ENCODE results near the gene CEP76.
A peak's percentile ranks its signal among the peaks of the same experiment; 100 is the strongest.

The CEP76 gene

DNA sequence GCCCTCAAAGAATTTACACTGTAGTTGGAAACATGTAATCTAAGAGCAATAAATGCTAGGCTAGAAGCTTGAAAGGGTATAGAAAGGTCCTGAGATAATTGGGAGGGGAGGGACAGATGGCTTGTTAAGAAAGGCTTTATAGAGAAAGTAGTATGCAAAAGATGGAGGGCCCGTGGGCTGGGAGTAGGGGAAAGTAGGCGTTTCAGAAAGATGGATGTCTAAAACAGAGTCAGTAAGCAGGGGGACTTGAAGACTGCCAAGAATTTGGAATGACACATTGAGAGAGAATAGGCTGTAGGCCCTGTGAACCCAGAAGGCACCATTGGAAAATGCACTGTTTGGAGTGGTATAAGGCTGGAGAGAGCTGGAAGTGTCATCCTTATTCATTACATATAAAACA, 1.1 kb upstream of the CEP76 start:
- DNase-seq (ENCODE audit: low spot score), result no peak

DNA sequence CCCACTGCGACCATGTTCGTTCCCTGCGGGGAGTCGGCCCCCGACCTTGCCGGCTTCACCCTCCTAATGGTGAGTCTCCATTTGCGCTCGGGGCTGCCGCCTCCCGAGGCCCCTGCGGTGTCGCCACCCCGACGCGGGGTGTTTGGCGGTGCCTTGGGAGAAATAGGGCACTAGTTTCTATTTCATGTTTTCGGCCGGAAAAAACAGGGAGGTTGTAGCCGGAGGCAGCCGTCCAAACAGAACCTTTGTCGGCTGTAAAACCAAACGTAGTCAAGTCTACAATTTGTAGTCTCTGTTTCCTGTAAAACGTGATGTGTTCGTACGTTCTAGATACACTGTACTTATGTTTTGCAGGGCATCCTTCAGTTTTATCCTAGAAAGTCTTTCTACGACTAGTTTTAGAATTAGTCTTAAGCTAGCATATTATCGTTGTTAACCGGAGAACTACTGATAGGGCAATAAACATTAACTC, 609 bp upstream of the CEP76 start:
- DNase-seq (ENCODE audit: low spot score), result no peak

DNA sequence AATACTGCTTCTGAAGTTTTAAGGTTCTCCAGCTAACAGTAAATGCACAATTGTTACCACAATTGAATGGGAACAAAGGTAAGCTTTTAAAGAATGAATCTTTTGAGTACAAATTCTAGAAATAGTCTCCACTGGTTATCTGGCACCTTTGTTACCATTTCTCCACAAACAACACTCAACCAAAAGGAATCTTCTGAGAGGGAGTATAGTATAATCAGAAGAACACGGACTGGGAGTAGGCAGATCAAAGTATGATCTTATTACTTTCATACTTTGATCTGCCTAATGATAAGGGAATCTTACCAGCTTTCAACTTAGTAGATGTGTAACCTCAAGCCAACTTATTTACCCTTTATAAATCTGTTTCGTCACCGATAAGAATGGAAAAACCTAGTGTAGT, 1.4 kb downstream of the CEP76 start:
- no peak for DNase-seq (ENCODE audit: low spot score)

DNA sequence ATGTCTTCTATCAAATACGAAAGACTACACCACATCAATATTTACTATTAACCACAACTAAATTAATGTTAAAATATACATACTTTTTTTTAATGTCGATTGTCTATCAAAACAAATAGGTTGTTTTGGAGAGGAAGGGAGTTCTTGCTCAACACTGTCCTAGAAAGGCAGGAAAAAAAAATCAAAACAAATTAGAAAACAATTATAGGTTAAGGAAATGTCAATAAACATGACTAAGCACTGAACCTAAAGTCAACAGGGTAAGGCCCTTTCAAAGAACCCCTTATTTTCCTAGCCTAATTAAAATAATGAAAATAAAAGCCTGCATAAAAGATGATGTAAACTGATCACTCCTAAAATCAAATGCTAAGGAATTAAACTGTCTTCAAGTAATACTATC, 2.8 kb downstream of the CEP76 start:
- DNase-seq (ENCODE audit: low spot score), result no peak

- DNase-seq (ENCODE audit: low spot score), result no peak
Measured at GRCh38 chr18:12694032-12694431, 8.5 kb downstream of the CEP76 start.

- DNase-seq (ENCODE audit: low spot score), result no peak
Measured at GRCh38 chr18:12692206-12692605, 10.3 kb downstream of the CEP76 start.

DNA sequence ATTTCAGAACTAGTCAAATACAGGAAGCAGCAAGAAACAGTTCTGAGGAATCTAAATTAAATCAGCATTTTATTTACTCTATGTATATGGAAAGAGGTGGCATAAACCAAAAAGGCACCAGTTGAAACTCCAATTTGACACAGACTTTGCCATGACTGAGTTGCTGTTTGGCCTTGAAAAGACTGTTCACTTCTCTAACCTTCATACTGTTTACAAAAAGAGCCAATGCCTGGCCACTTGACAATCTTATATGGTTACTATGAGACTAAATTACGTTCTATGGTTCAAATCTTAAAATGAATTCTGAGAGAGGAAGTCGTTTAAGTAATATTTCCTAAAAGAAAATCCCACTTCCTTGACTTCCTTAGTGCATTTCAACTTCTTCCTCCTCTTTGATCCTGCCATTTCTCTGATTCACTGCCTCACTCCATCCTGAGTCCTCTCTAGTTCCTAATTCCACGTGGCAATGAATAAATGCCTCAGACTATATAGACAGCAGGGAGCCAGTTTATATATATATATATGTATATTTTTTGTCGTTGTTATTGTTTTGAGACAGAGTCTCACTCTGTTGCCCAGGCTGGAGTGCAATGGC, 13.2 kb downstream of the CEP76 start:
- DNase-seq (ENCODE audit: low spot score), result no peak

GRCh38 chr18:12686100-12686499, 16.4 kb downstream of the CEP76 start:
- DNase-seq (ENCODE audit: low spot score), result no peak

- DNase-seq (ENCODE audit: low spot score), result peak; percentile 72
Measured at GRCh38 chr18:12679183-12679786, 23.2 kb downstream of the CEP76 start.

GRCh38 chr18:12668041-12668440, 34.5 kb downstream of the CEP76 start:
- no peak for DNase-seq (ENCODE audit: low spot score)

DNA sequence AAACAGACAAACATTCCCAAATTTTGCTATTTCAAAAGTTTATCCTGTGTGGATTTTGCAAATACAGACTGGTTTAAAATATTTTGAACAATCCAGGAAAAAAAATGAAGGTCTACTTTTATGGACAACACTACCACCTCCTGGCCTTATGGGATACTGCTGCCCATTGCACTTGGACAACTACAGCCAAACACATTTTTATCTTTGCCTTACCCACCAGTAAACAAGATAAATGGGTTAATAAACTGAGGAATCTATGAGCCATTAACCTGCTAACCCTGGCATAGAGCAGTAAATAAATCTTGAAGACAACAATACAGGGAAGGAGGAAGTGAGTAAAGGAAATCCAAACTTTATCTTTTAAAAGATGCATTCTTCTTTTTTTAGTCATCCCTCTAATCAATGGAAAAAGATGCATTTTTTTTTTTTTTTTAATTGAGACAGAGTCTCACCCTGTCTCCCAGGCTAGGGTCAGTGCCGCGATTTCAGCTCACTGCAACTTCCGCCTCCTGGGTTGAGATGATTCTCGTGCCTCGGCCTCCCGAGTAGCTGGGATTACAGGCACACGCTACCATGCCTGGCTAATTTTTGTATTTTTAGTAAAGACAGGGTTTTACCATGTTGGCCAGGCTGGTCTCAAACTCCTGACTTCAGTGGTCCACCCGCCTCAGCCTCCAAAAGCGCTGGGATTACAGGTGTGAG, 42.5 kb downstream of the CEP76 start:
- DNase-seq (ENCODE audit: low spot score), result peak; percentile 71

GRCh38 chr18:12658426-12659138, 43.9 kb downstream of the CEP76 start:
- DNase-seq (ENCODE audit: low spot score), result peak; percentile 37

DNA sequence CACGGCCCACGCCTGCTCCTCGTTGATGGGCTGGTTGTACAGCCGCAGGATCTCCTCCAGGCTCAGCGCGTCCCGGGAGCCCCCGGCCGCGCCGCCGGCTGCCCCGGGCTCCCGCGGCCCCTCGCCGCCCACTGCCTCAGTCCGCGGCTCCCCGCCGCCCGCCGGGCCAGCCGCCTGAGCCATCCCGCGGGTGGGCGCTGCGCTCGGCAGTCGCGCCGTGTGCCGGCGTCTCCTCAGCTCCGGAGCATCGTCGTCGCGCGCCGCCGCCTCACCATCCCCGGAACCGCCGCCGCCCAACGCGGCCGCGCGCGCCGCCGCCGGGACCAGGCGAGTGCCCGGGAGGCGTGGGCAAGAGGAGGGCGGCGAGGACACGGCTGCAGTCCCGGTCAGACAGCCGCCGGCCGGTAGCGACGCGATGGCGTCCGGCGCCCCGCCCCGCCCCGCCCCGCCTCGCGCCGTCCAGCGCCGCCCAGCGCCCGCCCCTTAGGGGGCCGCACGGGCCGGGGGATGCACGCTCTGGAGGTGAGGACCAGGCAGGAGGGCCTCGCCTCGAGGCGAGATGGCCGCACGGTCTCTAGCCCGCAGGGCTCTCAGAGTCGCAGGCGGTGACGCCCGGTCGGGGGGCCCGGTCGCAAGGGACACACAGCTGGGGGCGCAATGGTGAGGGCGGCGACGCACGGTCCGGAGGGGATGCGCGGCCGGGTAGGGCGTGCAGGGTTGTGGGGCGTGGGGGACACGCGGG, 44.7 kb downstream of the CEP76 start, which contains the start of gene SPIRE1:
Gene SPIRE1 (minus strand): TSS at position 424 of the 742 bp plus-strand sequence. CDS start 241 bp downstream, at position 183.
- DNase-seq (ENCODE audit: low spot score), result peak; percentile 88

DNA sequence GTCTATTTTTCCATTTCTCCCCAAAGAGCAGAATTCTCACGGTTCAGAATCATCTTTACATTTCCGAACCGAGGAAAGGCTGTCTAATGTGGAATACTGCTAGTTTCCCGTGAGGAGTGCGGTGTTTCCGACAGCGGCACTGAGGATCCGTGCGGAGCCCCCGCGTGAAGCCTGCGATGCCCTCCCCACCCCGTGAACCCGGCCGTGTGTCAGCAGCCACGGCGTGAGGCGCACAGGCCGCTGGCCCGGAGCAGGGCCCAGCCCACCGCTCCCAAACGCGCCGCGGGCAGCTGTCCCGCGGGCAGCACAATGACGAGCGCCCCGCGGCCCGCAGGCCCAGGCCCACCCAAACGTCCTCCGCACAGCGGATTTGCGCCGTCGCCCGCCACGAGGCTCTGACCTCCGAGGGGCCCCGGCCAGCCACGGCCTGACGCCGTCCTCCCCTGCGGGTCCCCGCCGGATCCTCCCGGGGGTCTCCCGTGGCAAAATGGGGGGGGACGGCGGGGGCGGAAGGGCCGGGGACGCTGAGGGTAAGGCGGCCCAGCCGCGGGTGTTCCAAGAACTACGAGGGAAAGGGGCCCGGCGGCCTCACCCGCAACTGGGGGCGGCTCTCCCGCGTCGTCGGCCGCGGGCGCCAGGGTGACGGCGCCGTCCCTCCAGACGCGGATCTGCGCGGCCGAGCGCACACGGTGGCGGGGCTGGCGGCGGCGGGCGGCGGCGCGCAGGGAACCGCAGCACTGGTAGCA, 45.4 kb downstream of the CEP76 start:
- DNase-seq (ENCODE audit: low spot score), result peak; percentile 57

DNA sequence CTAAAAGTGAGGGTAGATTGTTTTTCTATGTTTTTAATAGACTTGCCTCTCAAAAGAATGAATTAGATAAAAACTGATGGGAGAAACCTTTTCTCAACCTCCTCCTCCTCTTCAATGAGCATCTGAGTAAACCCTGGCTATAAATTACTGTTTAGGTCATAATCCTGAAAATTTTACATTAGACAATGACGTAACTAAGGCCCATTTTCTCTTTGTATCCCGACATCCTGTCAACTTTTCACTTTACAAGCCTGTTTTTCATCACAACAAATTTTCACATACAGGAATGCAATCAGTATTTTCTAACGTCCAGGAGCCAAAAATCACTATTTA, 46.0 kb downstream of the CEP76 start:
- no peak for DNase-seq (ENCODE audit: low spot score)

GRCh38 chr18:12654971-12655370, 47.6 kb downstream of the CEP76 start:
- DNase-seq (ENCODE audit: low spot score), result no peak

DNA sequence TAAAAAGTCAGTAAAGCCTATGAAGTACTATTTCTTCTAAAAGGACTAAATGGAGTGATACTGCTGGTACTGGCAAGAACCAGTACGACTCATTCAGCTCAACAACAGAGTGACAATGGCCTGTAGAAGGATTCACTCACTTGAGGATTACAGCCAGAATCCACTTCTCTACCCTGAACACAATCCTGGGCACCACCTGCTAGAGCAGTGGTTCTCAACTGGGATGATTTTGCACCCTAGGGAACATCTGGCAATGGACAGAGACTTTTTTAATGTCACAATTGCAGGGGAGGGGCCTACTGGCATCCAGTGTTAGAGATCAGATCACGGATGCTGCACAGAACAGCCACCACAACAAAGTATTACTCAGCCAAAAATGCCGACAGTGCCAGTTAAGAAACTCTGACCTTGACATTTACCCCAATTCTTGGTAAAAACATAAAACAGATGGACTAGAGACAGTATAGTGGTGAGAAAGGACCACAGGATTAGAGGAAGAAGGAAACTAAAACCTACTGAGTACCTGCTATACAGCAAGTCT, 49.6 kb downstream of the CEP76 start:
- no peak for DNase-seq (ENCODE audit: low spot score)

DNA sequence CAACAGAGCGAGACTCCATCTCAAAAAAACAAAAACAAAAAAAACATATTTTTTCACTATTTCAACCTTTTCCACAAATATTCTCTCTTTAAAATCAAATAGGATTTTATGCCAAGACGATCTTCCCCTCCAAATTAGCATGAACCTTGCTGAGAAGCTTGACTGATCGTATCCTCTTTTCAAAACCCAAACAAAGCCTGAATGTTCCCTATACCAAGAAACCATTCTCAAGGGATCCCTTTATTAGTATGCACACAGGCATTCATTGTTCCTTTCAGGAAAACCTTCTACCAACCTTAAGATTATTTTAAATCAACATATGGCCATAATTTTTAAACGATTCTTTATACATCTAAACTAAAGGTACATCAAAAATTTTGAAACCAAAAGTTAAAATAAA, 50.9 kb downstream of the CEP76 start:
- DNase-seq (ENCODE audit: low spot score), result no peak

- no peak for DNase-seq (ENCODE audit: low spot score)
Measured at GRCh38 chr18:12647773-12648172, 54.8 kb downstream of the CEP76 start.

GRCh38 chr18:12645751-12646203, 56.7 kb downstream of the CEP76 start:
- peak; percentile 71 for DNase-seq (ENCODE audit: low spot score)

GRCh38 chr18:12645254-12645653, 57.3 kb downstream of the CEP76 start:
- DNase-seq (ENCODE audit: low spot score), result no peak

Measured in Ammon's horn (tissue), 1 donor.